ENCODE data around the gene BMPR1B.

DNA sequence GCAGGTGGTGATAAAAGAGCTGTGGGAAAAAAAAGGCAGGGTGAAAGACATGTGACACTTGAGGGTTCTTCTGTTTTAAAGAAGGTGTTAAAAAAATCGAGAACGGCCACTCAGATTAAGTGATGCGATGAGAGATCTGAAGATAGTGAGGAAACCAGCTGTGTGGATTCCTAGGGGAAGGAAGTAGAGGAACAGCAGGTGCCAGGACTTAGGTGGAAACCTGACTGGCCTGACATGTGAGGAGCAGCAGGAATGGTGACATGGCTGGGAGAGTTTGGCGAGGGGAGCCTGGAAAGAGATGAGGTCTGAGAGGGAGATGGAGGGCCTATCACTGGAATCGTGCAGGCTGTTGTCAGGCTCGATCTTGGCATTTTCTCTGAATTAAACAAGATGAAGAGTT, 55.5 kb downstream of the BMPR1B start:
- no peak for TF ChIP-seq POLR2A (IDR thresholded peaks at IDR 0.05)
- TF ChIP-seq, protein P1, sequence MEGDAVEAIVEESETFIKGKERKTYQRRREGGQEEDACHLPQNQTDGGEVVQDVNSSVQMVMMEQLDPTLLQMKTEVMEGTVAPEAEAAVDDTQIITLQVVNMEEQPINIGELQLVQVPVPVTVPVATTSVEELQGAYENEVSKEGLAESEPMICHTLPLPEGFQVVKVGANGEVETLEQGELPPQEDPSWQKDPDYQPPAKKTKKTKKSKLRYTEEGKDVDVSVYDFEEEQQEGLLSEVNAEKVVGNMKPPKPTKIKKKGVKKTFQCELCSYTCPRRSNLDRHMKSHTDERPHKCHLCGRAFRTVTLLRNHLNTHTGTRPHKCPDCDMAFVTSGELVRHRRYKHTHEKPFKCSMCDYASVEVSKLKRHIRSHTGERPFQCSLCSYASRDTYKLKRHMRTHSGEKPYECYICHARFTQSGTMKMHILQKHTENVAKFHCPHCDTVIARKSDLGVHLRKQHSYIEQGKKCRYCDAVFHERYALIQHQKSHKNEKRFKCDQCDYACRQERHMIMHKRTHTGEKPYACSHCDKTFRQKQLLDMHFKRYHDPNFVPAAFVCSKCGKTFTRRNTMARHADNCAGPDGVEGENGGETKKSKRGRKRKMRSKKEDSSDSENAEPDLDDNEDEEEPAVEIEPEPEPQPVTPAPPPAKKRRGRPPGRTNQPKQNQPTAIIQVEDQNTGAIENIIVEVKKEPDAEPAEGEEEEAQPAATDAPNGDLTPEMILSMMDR (IDR thresholded peaks at IDR 0.05): no peak
